Epithelial cell of proximal tubule (primary cell): Measurements from ENCODE around the gene MAPK9. TPM values are rescaled to one million over a fixed set of nuclear protein-coding genes. Genes with fewer than 3 reads are reported as not detected.

Experiments used
- DNase-seq: peaks from one replicate; pipeline ENCODE4 v3.0.0-alpha.2; 2011; ENCODE audit warnings: low read depth
- H3K4me3 ChIP-seq: 2 replicates; pipeline ENCODE4 v1.5.1; 2011; ENCODE audit warnings: low read depth, mild to moderate bottlenecking, low read length
- CTCF ChIP-seq: conservative IDR thresholded peaks from 2 replicates; pipeline ENCODE4 v1.5.1; 2012; ENCODE audit warnings: low read depth, mild to moderate bottlenecking, low read length
- total RNA-seq: library from RNA; depleted of rRNA; stranded (reverse); fragments of >200 nt; gene quantifications from 2 replicates; pipeline ENCODE4 v1.2.3, GENCODE V29; 2015

MAPK9 gene
- total RNA-seq, 1 donor from 2014 or later, result 22.0 TPM

GRCh38 chr5:180191716-180192115 is 100.2 kb downstream of the MAPK9 start:
- no peak for TF ChIP-seq CTCF
- H3K4me3 ChIP-seq, result no peak overlapping the region
- DNase-seq, result no peak

GRCh38 chr5:180187767-180188166 is 104.1 kb downstream of the MAPK9 start:
- TF ChIP-seq CTCF, result no peak
- no peak for DNase-seq
- H3K4me3 ChIP-seq, result no peak overlapping the region

Other genes starting within 250 kb of the MAPK9 start
- gene RNF130, start 220.3 kb downstream of the MAPK9 start, total RNA-seq, result 28.3 and 36.6 TPM in 2 replicates
- not detected in 2 replicates for gene RASGEF1C, start 82.9 kb downstream of the MAPK9 start, total RNA-seq
- gene GFPT2, start 61.3 kb upstream of the MAPK9 start, total RNA-seq, result 0.29 and 2.4 TPM in 2 replicates
- gene CNOT6, start 202.3 kb upstream of the MAPK9 start, total RNA-seq, result 10.0 and 10.6 TPM in 2 replicates